Left ventricle myocardium inferior (tissue), 1 donor: ENCODE results near the gene DAB2IP. TPM values are rescaled to one million over a fixed set of nuclear protein-coding genes. Genes with fewer than 3 reads are reported as not detected.

Experiments used
- DNase-seq: peaks from one replicate; pipeline ENCODE4 v3.0.0-alpha.2; 2020
- H3K27ac ChIP-seq: fragments of 200-600 bp; replicated peaks from 2 replicates; pipeline ENCODE4 v1.8.0; 2021
- H3K27me3 ChIP-seq: fragments of 200-600 bp; 2 replicates; pipeline ENCODE4 v1.8.0; 2021; ENCODE audit warnings: low read depth
- H3K36me3 ChIP-seq: fragments of 200-600 bp; 2 replicates; pipeline ENCODE4 v1.8.0; 2021
- H3K4me1 ChIP-seq: fragments of 200-600 bp; 2 replicates; pipeline ENCODE4 v1.8.0; 2021
- H3K4me3 ChIP-seq: fragments of 200-600 bp; 2 replicates; pipeline ENCODE4 v1.8.0; 2021; ENCODE audit warnings: mild to moderate bottlenecking, moderate library complexity
- H3K9me3 ChIP-seq: fragments of 200-600 bp; replicated peaks from 2 replicates; pipeline ENCODE4 v1.8.0; 2021
- intact Hi-C: fragments of 100-400 bp; cut with micrococcal nuclease; formaldehyde crosslinking; loops from one replicate; pipeline ENCODE4 v1.11.0; 2022
- total RNA-seq: library from RNA; stranded (reverse); fragmentation: NEBNext Ultra II Directional; extraction: Animal tissue kit (Norgen Biotek cat#: 25700); gene quantifications from one replicate; pipeline ENCODE4 v1.2.1, GENCODE V29; 2021
- TF ChIP-seq, protein P1 (sequence below): fragments of 200-600 bp; IDR thresholded peaks from 2 replicates; pipeline ENCODE4 v1.8.0; 2021; ENCODE audit warnings: antibody characterized with exemption, mild to moderate bottlenecking, borderline replicate concordance
- donor health status: DM: no; HTN: yes; CAD: no; lungs with severe emphysema.

Gene DAB2IP
- total RNA-seq, 1 donor from 2014 or later: 50.7 TPM

DNA sequence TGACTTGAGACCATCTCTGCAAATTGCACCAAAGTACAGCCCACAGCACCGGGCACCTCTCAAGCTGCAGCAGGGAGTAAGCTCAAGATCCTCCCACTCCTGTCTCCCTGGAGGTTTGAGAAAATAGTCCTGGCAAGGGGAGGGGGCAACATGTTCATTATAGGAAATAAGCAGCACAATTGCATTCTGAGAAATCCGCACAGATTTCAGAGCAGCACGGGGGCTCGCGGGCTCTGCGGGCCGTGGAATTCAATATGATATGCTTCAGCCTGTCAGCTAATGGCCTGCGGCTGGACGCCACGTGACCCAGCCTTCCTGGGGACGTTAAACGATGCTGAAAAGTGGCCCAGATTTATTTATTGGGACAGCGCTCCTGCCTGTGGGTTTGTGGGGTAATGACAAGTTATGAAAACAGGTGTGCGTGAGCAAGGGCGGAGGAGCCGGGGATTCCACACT, 156.4 kb downstream of the DAB2IP start:
- no peaks in the 10 kb centered on the region for H3K27me3 ChIP-seq
- TF ChIP-seq, protein P1, sequence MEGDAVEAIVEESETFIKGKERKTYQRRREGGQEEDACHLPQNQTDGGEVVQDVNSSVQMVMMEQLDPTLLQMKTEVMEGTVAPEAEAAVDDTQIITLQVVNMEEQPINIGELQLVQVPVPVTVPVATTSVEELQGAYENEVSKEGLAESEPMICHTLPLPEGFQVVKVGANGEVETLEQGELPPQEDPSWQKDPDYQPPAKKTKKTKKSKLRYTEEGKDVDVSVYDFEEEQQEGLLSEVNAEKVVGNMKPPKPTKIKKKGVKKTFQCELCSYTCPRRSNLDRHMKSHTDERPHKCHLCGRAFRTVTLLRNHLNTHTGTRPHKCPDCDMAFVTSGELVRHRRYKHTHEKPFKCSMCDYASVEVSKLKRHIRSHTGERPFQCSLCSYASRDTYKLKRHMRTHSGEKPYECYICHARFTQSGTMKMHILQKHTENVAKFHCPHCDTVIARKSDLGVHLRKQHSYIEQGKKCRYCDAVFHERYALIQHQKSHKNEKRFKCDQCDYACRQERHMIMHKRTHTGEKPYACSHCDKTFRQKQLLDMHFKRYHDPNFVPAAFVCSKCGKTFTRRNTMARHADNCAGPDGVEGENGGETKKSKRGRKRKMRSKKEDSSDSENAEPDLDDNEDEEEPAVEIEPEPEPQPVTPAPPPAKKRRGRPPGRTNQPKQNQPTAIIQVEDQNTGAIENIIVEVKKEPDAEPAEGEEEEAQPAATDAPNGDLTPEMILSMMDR: no peak
- no peaks in the 10 kb centered on the region for H3K4me1 ChIP-seq
- no peaks in the 10 kb centered on the region for H3K36me3 ChIP-seq
- no peak overlapping the region for H3K27ac ChIP-seq
- peaks cover 14% of the 10 kb centered on the region for H3K9me3 ChIP-seq
- intact Hi-C loops: no loop called here
- no peak for DNase-seq
- no peak overlapping the region for H3K4me3 ChIP-seq

DNA sequence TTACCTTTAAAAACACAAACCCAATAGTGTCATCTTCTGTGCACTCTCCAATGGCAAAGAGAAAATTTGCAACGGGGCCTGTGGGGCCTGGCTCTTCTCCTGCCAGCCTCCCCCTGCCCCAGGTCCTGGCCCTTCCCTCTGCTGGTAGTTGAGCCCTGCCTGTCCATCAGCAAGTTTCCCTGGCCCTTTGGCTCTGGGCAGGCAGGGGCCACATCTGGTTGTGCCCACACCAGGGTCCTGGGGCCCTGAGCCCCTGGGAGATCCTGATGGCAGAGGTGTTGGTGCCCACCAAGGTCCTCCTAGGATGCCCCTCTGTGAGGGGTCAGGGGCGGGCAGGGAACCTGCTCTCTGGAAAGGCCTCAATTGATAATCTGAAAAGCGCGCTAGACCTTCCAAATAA, 157.3 kb downstream of the DAB2IP start:
- no peaks in the 10 kb centered on the region for H3K4me1 ChIP-seq
- no peaks in the 10 kb centered on the region for H3K27me3 ChIP-seq
- H3K27ac ChIP-seq: no peak overlapping the region
- H3K36me3 ChIP-seq: no peaks in the 10 kb centered on the region
- intact Hi-C loops: no loop called here
- H3K9me3 ChIP-seq: peaks cover 14% of the 10 kb centered on the region
- no peak for DNase-seq
- no peak overlapping the region for H3K4me3 ChIP-seq
- TF ChIP-seq, protein P1: no peak

DNA sequence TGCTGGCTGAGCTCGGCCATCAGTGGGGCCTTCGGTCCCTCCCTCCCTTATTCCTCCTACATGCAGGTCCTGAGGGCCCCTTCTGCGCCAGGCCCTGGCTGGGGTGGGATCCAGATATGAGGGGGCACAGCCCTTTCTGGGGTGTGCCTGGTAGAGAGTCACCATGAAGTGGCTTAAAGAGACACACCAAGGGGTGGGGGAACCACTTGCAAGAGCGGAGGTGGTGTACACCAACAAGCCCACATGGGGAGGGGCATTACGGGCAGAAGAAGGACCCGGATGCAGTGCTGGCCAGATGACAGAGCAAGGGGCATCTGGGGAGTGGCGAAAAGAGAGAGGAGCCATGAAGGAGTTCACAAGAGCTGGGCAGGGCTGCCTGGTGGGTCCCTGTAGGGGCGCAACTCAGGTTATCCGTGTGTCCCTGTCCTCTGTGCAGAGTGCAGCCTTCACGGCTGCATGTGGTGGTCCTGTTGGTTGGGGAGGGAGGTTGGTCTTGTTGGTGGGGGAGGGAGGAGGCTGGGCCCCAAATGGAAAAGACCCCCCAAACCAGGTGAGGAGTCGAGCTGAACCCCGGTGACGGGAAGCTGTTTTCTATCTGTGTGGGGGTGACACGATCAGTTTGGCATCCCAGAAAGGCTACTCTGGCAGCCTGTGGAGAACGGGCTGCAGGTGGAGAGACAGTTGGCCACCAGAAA, 158.1 kb downstream of the DAB2IP start:
- TF ChIP-seq, protein P1: no peak
- no peaks in the 10 kb centered on the region for H3K36me3 ChIP-seq
- intact Hi-C loops: no loop called here
- peaks cover 7% of the 10 kb centered on the region for H3K9me3 ChIP-seq
- no peak overlapping the region for H3K27ac ChIP-seq
- no peak overlapping the region for H3K4me3 ChIP-seq
- no peak for DNase-seq
- H3K27me3 ChIP-seq: no peaks in the 10 kb centered on the region
- H3K4me1 ChIP-seq: no peaks in the 10 kb centered on the region

DNA sequence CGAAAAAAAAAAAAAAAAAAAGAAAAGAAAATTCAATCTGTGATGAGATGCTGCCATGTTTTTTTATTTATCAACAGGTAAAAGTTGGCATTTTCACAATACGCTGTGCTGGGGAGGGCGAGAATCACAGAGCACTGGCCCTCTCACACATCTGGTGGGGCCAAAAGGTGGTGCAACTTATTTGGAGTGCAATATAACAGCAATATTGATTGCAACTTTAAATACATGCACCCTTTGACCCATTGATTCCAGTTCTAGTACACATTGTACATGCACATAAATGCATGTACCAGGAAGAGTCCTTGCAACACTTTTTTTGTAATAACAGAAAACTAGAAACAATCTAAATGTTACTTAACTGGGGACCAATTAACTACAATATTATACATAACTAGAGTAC, 159.1 kb downstream of the DAB2IP start:
- DNase-seq: no peak
- Histone ChIP-seq H3K27me3 (no peaks in the 10 kb centered on the region), H3K27ac (no peak overlapping the region), H3K4me3 (no peak overlapping the region), H3K36me3 (no peaks in the 10 kb centered on the region), H3K4me1 (no peaks in the 10 kb centered on the region), H3K9me3 (no peaks in the 10 kb centered on the region)
- TF ChIP-seq, protein P1: no peak
- intact Hi-C loops: no loop called here

DNA sequence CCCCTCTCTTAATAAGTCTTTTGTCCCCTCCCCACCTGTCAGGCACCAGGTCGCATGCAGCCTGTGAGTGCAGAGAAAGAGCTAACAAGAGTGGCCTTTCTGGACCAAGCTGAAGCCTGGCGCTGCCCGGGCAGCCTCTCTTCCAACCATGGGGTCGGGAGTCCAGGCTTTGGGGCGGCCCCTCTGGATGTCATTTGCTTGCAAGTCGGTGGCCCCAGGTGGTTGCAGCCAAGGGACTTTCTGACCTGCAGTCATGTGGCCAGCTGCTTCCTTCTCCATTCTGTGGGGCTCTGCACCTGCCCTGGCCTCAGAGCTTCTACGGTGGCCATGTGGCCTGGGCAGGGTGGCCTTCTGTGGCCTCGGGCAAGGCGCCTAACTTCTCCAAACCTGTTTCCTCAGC, 159.7 kb downstream of the DAB2IP start:
- H3K27me3 ChIP-seq: no peaks in the 10 kb centered on the region
- no peak overlapping the region for H3K27ac ChIP-seq
- intact Hi-C loops: no loop called here
- DNase-seq: no peak
- H3K9me3 ChIP-seq: no peaks in the 10 kb centered on the region
- TF ChIP-seq, protein P1: no peak
- H3K4me1 ChIP-seq: no peaks in the 10 kb centered on the region
- H3K36me3 ChIP-seq: no peaks in the 10 kb centered on the region
- H3K4me3 ChIP-seq: no peak overlapping the region
